NAMALWA (cell line): ENCODE results near the gene ASTL.
"Not testable (repeated sequence)": the region's sequence is repeated elsewhere in the genome, so short reads cannot be mapped to it uniquely, and the experiment has no call there.

Experiments
- DNase-seq: peaks from one replicate; pipeline ENCODE4 v3.0.0-alpha.2; 2015; ENCODE audit warnings: low spot score

Gene ASTL

DNA sequence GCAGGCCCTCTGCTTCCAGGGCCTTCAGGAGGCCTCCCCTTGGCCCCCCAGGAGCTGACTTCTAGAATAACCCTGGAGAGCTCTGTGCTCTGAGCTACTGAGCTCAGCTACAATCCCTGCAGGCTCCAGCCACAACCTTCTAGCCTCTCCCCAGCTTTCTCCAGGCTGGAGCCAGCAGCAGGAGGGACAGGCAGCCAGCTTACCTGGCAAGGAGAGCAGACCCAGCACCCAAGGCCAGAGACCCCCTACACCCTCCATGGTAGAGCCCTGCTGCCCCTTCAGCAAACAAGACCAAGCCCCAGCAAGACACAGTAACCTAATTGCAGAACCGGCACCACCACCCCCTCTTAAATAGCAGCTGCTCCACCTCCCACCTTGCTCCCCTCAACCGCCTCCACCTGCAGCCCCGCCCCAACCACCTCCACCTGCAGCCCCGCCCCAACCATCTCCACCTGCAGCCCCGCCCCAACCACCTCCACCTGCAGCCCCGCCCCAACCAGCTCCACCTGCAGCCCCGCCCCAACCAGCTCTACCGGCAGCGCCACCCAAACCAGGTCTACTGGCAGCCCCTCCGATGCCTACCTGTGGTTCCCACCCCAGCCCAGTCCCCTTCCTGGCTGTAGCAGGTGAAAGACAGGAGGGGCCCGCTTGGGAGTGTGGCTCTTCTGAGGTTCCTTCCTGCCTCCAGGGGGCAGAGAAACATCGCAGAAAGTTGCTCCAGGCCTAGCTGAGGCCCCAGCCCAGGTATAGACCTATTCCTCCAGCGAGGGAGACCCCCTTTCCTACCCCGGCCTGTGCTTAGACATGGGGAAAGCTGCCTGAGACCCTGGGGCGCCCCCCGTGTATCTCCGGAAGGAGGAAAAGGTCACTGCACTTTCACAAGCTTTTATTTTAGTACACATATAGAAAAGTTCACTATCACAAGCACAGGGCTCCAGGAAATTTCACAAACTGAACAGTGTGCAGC lies at the start of gene ASTL:
TSS of gene ASTL (minus strand) at position 324 of the 967 bp plus-strand sequence. CDS start at position 258, 66 bp downstream.
- DNase-seq = peak; percentile 71

DNA sequence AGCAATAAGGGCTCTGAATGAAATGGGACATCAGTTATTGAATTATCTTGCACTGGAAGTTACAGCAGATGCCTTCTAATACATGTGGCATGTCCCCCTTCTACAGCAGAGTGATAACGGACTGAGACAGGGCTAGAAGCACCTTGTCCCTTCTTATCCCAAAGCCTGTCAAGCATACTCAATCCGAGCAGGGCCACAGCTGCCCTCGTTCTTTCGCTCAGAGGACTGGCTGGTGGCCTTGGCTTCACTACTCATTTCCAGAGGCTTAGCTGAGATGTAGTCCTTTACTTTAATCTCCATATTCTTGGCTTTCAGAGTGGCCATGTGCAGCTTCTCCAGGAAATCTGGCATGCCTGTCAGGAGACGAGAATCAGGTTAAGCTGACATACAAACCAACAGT lies 48.3 kb upstream of the ASTL start:
- DNase-seq = no peak

DNA sequence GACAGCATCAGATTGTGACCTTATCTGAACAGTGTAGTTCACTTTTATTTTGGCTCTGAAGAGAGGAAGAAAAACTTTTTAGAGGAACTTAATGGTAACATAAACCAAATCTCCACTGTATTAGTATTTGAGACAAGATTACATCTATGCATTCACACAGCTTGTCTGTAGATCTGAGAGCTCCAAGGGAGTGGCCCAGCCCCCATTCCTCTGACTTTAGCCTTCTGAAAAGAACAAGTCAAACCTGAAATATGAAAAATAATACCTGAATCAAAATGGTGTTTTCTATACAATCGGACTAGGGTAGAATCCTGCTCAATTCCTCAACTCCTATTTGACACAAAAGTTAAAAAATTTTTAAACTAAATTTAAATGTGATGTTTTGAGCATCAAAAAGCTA lies 47.2 kb upstream of the ASTL start:
- DNase-seq = no peak

- DNase-seq = no peak
Observed at GRCh38 chr2:96184989-96185388, 46.7 kb upstream of the ASTL start.

DNA sequence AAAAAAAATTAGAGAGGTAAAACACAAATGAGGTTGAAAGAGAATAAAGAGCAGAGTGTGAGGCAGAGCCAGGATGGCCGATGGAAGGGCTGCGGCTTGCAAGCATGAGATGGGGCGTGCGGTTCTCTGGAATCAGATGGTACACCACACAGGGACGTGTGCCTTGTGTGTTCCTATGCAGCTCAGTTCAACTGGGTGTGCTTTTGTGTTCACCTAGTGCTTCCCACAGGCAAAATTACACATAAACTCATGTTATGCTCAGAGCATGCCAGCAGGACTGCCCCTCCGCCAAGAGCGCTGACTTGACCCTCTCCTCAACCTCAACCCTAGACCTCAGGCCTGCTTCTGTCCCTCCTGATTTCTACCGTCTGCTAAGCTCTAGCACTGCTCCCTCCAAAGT lies 45.9 kb upstream of the ASTL start:
- no peak for DNase-seq

- DNase-seq = no peak
Observed at GRCh38 chr2:96181529-96181928, 43.2 kb upstream of the ASTL start.

- DNase-seq = no peak
Observed at GRCh38 chr2:96180521-96180920, 42.2 kb upstream of the ASTL start.

GRCh38 chr2:96180002-96180401 lies 41.7 kb upstream of the ASTL start:
- no peak for DNase-seq

DNA sequence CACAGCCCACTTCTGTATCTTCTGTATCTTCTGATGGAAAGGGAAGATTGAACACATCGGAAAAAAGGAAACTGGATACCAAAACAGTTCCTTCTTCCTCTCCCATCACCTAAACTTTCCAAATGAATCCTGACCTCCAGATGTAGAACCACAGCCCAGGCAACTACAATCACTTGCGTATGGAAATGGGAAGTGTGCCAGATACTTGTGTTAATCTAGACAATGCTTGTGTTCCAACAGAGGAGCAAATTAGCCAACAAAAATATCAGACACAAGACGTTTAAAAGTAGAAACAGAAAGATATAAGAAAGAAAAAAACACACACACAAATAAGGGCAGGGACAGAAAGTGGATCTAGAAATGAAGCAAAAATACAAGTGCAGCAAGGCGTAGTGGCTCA lies 38.4 kb upstream of the ASTL start:
- DNase-seq = no peak

DNA sequence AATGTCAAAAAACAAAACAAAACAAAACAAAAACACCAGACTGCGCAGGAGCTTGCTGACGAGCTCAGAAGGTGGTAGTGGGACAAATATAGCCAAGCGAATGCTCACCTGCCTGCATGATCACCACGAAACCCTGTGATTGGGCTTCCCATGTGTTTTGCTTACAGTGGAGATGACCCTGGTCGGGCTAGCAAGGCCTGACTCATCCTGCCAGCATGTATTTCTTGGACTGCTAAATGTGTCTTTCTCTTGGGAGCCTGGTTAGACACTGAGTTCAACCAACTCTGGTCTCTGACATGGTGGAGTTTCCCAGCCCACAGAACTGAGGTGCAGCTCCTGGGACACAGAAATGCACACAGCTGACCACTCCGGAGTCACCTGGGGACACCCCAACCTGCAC lies 37.6 kb upstream of the ASTL start:
- DNase-seq = no peak

- DNase-seq = peak; percentile 87
Observed at GRCh38 chr2:96174251-96175144, 36.2 kb upstream of the ASTL start.

GRCh38 chr2:96171831-96172230 lies 33.5 kb upstream of the ASTL start:
- DNase-seq = no peak

- DNase-seq = no peak
Observed at GRCh38 chr2:96170626-96171025, 32.3 kb upstream of the ASTL start.

DNA sequence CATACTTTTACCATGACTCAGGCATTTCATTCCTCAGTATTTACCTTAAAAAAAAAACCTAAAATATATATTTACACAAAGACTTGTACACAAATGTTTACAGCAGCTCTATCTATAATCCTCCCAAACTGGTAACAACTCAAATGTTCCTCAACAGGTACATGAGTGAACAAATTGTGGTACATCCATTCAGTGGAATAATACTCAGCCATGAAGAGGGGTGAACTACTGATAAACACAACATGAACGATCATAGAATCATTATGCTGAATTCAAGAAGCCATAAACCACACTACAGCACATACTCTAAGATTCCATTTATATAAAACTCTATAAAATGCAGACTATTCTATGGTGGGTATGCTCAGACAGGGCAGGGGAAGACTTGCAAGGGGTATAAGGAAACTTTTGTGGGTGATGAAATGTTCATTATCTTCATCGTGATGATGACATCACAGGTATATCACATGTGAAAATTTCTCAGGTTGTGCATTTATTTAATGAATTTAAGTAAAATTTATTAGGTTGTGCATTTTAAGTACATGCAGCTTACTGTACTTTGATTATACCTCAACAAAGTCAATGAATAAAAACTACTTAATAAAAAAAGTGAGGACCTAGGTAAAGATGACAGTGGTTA lies 31.7 kb upstream of the ASTL start:
- no peak for DNase-seq

DNA sequence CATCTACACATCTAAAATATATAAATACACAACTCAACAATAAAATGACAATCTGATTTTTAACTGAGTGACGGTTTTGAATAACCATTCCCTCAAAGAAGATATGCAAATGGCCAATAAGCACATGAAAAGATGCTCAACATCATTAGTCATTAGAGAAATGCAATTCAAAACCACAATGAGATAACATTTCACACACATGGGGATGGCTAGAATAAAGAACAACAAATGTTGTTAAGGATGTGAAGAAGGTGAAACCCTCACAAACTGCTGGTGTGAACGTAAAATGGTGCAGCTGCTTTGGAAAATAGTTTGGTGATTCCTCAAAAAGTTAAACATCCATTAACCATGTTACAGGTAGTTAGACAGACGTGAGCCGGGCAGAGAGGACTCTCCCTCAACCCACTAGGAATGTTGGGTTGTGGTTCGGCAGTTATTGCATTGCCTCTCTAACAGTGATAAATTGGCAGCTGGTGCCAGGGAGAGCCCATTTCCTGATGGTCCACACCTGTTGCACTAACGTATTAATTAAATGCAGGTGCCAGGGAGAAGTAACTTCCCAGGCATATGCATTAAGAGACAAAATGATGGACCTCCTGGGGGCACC lies 29.2 kb upstream of the ASTL start:
- DNase-seq = no peak

DNA sequence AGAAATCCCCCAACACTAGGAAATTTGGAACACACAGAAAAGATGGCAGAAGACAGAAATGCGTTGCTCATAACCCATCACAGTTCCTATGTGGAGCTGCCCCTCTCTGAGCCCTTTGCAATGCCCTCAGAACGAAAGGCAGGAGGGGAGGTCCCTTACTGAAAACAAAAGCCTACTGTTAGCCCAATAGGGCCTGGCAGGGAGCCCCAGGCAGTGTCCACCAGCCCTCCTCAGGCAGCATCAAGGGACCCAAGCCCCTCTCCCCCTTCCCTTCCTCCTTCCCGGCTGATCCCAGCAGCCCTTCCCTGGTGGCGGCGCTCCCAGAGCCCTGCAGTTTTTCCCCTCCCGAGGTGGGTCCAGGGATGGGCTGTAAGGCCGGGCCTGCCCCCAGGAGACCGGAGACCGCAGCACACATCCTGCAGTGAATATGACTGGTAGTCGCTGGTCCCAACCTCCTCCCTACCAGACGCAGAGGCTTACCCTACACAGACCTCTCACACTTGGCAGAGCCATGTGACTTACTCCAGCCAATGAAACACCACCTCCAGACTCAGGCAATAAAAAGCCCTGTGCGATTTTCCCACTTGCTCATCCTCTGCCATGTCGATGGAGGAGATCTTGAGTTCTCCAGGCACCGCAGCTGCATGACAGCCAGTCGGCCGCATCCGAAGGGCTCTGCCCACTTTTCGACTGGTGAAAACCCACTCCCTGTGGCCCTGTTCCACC lies 26.3 kb upstream of the ASTL start:
- peak; percentile 85 for DNase-seq

DNA sequence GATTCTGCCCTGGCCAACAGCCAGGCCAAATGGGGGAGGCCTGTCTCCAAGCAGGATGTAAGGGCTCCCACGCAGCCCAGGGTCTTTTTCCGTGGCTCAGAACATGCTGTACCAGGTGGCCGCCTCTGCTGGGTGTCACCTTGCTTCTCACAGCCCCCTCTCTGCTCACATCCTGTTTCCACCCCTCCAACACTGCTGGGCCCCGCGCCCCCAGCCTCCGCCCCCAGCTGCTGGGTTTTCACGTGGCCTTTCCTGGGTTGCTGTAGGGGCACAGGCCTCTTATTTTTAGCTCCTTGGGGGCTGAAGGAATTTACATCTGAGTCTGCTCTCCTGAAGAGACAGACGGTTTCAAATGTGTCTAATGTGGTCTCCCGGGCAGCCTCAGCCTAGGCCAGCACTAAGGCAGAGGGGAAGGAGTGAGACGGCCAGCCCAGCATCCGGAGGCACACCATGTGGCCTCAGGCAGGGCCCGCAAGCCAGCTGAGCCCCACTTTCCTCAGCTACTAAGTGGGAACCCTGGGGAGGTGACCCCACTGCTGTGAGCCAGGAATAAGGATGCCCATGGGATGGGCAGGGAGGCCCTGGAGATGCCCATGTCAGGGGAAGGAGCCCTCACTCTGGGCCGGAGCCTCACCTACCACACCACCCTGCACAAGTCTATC lies 25.6 kb upstream of the ASTL start:
- peak; percentile 88 for DNase-seq

- DNase-seq = no peak
Observed at GRCh38 chr2:96163415-96163767, 25.1 kb upstream of the ASTL start.

GRCh38 chr2:96161898-96162297 lies 23.6 kb upstream of the ASTL start:
- DNase-seq = peak; percentile 43

DNA sequence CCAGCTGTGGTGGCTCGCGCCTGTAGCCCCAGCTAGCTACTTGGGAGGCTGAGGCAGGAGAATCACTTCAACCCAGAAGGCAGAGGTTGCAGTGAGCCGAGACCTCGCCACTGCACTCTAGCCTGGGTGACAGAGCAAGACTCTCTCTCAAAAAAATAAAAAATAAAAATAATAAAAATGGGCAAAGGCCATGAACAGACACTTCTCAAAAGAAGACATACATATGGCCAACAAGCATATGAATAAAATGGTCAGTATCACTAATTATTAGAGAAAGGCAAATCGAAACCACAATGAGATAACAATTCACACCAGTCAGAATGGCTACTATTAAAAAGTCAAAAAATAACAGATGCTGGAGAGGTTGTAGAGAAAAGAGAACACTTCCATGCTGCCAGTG lies 22.1 kb upstream of the ASTL start:
- DNase-seq = not testable (repeated sequence)
